NCI-H524 (cell line): ENCODE measurements around the gene PPM1E.
"Not testable (repeated sequence)": the region's sequence is repeated elsewhere in the genome, so short reads cannot be mapped to it uniquely, and the experiment has no call there.

Experiments used
- DNase-seq, 2 experiments: peaks; one replicate each; lab custom pipeline; 2025; lab: John Stamatoyannopoulos, UW

Gene PPM1E

DNA sequence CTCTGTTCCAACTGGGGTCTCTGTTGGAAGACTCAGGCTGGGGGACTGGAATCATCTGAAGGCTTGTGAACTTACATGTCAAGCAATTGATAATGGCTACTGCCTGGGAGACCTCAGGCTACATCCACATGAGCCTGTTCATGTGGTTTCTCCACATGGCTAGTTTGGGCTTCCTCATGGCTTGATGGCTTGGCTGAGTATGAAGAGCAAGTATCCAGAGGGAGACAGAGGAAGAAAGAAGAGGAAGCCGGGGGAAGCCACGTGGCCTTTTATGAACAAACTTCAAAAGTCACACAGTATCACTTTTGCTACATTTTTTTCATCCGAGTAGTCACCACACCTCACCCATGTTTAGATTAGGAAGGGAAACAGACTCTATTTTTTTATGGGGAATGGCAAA lies 192.2 kb downstream of the PPM1E start:
- no peak for DNase-seq

DNA sequence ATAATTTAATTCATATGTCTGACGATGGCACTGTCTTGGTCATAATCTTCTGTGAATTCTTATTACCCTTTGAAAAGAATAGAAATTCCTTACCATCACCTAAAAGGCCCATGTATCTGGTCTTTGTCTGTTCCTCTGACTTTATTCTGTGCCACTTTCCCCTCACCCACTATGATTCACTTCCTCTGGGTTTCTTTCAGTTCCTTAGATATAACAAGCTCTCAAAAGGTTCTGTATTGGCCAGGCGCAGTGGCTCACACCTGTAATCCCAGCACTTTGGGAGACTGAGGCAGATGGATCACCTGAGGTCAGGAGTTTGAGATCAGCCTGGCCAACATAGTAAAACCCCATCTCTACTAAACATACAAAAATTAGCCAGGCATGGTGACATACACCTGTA lies 198.7 kb downstream of the PPM1E start:
- not testable (repeated sequence) for DNase-seq

DNA sequence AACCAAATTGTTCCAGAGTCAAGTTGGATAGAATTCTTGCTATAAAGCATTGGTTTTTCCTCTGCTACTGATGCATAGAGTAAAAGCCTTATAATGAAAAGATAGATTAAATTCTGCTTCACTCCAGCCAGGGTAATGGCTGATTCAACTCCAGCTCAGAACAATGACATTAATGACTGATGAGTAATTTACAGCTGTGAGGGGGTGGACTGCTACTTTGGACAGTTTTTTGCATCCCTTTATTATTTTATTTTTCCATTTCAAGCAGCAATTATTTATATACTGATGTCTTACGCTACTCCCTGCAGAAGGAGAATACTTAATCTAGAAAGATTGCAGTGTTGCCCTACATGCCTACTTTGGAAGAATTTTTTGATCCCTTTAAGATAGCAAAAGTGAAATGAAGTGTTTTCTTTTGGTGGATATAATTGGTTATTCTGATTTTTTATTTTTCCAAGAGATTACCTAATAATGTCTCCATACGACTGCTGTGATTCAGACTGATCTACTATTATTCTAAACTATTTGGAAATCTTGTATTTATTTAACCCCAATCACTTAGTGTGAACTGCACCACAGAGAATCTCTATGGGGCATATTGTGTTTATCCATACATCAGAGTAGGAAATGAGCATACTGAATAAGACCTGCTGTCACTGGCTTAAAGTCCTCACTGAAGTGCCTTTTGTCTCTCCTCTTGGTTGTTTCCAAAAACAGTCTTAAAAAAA lies 201.5 kb downstream of the PPM1E start:
- no peak for DNase-seq

DNA sequence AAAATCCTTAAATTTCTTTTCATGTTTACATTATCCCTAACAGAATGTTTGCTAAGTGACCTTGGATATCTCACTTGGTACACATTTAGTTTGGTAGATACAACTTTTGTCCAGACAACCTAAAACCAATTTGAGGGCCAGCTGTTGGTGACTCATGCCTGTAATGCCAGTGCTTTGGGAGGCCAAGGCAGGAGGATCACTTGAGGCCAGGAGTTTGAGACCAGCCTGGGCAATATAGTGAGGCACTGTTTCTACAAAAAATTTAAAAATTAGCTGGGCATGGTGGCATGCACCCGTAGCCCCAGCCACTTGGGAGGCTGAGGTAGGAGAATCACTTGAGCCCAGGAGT lies 202.0 kb downstream of the PPM1E start:
- DNase-seq, result not testable (repeated sequence)

DNA sequence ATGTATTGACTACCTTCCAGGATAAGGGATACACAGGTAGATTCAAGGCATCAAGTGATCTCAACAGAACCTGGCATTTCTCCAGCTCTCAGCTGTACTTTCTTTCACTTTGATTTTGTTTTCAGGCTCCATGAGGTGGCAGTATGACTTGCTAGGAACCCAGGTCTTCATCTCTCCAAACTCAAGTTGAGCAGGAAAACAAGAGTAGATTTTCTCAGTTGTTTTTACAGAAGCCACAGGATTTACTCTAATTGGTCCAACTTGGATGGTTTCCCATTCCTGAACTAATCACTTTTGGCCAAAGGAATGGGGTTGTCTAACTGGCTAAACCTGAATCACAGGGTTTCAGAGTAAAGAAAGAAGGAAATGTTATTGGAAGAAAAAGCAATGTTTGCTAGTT lies 204.4 kb downstream of the PPM1E start:
- DNase-seq, result peak in 1 of 2 experiments; percentile 20

DNA sequence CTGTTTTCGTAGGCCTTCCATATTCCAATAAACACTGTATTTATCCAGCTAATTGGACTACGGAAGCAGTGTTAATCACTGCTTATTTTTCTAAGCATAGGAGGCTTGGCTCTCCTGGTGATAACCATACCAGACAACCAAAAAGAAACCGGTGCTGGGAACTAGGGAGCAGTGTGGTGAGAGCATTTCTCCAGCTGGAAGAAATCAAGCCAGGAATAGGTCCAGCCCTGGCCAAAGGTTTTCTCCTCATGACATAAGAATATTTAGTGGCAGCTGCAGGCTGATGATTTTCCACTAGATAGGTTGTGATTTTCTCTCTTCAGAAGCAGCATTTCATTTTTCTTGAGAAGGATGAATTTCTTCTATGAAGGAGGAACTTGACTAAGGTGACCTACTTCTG lies 209.6 kb downstream of the PPM1E start:
- no peak for DNase-seq

DNA sequence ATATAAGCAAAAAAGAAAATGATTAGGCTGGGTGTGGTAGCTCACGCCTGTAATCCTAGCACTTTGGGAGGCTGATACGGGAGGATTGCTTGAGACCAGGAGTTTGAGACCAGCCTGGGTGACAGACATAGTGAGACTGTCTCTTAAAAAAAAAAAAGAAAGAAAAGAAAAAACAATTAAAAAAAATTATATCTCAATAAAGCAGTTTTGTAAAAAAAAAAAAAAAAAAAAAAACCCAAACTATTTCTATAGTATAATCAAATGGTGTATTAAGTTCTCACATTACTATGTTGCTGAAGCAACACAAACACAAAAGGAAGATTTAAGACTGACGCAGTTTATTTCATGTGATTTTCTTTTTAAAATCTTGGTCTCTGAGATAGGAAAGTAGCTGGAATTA lies 210.6 kb downstream of the PPM1E start:
- no peak for DNase-seq

DNA sequence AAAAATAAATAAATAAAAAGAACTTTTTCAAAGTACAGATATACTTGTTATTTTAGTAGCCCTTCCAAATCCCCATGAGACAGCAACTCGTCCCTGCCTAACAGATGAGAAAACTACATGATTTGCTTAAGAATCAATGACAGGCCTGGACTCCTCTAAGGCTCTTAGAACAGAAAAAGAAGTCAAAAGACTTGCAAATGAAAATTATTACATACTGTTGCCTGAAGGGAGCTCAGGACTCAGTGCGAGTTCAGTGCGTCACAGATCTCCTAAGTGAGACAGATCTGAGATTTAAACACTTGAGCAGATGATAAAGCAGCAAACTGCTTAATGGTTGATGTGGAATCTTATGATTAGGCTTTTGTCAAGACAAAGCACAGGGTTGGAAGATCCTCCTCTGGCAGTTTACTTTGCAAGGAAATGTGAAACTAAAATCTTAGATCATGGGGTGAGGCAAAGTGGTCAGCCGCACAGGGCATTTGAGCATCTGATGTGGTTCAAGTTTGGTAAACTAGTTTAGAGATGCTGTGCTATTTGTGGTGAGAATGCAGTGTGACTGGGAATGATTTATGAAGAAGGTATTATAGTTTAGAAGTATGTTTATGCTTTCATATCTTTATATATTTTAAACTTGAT lies 212.9 kb downstream of the PPM1E start:
- DNase-seq, result no peak

DNA sequence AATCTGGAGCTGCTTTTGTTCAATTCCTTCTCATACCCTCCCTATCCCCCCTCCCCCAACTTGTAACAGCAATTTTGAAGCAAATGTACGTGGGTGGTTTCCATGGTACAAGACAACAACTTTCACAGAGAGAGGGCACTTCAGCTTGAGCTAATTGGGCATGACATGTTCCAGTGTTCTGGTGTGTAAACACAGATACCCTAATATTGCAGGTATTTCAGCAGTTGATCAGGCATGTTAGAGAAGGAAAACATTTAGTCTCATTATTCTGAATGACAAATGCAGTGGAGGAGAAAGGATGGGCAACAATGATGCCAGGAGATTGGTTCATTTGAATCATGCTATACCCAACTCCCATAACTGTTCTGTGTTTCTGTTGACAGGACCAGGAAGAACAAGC lies 213.5 kb downstream of the PPM1E start:
- no peak for DNase-seq

DNA sequence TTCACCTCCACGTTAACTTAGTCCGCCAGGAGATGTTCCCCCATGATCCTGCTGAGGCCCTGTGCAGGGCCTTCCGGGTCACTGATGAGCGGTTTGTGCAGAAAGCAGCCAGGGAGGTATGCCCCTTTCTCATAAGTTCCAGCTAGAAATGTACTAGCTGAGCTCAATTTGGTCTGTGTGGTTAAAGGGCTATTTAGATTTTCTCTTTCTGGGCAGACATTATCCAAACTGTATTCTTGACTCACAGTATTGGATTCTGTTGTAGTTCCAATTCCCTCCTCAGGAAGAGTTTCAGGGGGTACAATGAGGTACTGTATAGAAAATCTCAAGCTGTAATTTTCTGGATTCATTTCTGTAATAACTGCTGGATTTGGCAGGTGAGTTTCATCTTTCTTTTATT lies 214.0 kb downstream of the PPM1E start:
- no peak for DNase-seq

DNA sequence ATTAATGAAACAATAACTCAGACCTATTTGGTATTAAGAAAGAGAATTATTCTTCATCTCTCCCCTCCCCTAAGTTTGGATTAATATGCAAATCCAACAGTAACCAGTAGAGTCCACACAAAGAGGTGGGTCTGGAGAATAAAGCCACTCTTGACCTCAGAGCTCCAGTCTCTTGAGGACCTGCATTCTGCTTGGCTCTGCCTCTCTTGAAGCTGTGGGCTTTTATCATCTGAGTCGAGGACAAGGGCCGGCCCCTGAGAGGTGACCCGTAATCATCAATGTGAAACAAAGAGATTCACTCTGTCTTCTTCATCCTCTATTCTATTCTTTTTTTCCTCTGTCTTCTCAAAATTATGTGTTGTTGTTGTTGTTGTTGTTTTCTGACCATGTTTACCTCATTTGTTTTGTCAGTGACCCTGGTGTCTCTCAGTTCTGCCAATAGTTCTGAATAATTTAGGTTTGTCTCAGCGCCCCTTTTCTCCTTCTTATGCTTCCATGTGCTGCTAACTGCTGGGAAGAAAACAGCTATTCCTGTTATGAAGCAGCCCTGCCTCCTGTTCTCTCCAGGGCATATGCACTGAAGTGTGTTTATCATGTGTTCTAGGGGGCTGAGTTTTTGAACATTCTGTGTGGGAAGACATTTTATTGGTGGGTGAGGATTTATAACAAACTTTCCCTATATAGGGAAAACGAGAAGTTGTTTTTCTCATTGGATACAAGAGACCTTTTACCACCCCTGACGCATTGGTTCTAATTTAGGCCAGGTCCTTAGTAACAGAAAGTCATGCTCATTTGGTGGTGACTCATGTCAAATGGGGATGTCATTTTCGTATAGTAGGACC lies 215.2 kb downstream of the PPM1E start:
- no peak for DNase-seq

DNA sequence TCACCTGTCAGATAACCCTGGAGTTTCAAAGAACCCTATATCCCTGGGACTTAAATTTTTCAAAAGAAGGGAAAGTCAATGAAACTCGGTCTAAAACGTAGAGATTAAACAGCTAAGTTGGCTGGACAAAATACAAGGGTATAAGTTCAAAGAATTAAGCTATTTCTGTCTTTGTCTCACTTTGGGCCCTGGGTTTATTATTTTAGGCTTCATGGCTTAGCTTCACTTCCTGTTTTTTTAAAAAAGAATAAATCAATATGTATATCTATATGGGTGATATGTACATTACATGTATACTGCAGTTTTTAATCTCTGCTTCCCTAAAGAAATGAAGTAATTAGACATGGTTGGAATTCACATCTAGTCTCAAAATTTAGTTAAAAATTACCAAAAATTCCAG lies 218.7 kb downstream of the PPM1E start:
- DNase-seq, result no peak

DNA sequence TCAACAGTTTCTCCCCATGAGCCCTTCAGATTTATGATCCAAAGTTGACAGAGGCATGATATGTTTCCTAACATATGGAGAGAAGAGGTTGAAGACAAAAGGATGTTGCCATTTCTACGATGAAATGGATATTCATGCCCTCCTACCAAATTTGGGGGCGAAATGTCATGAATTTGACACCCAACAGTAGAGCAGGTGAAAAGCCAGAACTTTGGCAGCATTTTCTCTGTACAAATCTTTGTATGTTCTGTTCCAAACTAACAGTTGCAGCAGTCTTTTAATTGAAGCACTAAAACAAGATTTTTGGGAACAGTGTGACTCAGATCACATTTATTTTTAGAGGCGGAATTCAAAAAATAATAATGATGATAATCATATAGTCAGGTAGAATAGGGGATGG lies 220.9 kb downstream of the PPM1E start:
- DNase-seq, result no peak

DNA sequence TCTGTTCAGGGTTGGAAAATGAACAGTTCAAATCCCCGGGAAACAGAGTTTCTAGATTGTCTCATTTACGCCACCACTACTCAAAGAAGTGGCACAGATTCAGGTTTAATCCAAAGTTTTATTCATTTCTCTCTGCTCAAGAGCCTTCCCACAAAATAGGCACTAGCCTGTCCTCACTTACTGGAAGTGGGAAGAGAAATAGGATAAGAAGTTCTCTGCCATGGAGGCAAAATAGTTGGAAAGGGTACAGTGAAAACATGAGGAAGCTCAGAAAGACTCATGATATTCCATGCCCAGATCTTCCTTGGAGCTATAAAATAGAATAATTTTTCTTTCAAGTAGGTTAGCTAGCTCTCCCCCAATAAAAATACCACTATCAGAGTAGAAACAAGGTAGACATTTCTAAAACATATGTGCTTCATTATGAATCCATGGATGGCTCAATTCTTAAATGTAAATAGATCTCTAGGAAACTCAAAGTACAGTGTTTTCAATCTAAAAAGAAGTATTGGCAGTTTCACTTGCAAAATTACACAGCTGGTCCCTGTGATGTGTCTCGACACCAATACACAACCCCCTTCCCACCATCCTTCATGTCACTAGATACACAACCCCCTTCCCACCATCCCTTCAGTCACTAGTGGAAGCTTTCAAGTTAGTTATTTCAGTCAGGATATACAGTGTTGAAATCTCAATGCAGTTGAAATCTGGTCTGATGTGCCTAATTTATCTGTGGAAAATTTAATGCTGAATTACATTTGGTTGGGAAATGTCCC lies 225.2 kb downstream of the PPM1E start:
- DNase-seq, result no peak

DNA sequence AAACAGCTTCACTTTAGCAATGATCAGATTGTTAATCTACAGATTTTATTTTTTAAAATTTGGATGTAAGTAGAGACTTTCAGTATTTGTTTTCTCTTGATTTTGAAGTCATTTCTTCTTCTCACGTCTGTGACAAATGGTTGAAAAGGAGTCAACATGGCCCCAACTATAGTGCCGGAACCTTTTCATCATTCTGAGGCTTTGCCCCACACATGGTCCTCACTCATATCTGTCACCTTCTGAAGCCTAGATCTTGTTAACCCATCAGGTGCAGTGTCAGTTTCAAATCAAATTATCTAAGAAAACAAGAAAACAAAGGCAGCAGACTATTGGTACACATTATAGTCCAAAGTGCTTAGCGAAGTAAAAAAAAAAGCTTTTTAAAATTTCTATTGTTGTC lies 227.0 kb downstream of the PPM1E start:
- DNase-seq, result no peak

DNA sequence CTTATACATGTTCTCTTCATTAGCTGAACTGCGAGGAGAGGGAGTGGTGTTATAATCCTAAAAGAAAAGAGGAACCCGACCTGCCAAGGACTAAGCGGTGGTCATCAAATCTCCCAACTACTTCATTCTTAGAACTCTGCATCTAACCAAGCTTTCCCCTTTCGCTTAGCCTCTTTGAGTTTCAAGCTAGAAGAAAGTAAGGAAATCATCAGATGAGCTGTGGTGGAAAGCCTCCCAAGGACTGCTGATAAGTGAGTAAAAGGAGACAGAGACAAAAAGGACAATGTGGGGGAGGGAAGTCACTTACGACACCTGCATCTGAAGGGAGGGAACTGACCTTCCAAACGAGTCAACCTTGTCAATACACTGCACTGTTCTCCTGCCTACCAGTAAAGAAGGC lies 229.7 kb downstream of the PPM1E start:
- no peak for DNase-seq

DNA sequence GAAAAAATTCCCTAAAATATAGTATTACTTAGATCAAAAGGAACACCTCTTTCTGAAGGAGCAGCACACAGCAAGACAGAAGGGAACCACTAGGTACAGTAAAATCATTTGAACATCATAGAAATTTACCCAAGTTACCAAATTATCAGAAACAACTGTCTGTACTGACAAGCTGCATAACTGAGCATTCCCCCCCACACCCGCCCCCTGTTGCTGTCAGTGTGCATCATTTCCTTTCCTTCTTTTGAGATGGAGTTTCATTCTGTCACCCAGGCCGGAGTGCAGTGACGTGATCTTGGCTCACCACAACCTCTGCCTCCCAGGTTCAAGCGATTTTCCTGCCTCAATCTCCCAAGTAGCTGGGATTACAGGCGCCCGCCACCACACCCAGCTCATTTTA lies 230.3 kb downstream of the PPM1E start:
- no peak for DNase-seq

DNA sequence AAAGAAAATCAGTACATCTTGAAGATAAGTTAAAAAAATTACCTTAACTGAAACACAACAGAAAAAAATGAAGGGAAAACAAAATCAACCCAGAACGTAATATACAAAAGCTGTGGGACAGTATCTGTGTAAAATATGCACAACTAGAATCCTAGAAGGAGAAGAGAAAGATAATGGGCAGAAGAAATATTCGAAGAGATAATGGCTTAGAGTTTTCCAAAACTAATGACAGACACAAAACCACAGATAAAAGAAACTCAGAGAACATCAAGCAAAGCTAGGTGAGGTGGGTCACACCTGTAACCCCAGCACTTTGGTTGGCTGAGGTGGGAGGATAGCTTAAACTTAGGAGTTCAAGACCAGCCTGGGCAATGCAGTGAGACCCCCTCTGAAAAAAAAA lies 234.0 kb downstream of the PPM1E start:
- no peak for DNase-seq

DNA sequence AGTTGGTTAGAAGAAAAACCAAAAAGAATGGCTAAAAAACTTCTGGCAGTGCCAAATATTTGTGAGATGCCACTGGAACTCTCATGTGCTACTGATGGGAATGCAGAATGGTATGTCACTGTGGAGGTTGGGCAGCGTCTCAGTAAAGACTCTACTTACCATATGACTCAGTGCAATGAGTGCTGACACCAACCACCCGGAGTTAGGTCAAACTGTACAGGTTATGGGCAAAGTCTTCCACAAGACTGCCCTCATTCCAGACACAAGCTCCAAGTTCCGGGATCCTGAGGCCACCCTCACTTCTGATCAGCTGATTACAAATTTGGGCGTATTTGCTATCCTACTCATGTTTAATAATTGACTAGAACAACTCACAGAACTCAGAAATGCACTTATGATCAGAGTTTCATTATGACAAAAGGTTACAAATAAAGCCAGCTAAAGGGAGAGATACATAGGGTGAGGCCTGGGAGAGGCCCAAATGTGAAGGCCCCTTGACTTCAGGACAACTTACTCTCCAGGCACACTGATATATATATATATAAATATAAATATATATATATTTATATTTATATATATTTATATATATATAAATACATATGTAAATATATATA lies 236.2 kb downstream of the PPM1E start:
- DNase-seq, result no peak

DNA sequence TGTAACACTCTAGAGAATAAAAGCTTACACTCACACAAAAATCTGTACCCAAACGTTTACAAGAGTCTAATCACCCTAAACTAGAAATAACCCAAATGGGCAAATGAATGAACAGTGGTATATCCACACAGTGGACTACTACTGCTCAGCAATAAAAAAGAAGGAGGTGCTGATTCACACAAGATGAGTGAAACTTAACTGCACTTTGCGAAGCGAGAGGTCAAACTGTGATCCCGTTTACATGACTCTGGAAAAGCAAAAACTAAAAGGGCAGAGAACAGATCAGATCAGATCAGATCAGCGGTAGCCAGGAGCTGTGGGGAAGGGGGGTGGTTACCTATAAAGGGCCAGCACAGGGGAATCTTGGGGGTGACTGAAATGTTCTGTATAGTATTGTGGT lies 237.7 kb downstream of the PPM1E start:
- no peak for DNase-seq

DNA sequence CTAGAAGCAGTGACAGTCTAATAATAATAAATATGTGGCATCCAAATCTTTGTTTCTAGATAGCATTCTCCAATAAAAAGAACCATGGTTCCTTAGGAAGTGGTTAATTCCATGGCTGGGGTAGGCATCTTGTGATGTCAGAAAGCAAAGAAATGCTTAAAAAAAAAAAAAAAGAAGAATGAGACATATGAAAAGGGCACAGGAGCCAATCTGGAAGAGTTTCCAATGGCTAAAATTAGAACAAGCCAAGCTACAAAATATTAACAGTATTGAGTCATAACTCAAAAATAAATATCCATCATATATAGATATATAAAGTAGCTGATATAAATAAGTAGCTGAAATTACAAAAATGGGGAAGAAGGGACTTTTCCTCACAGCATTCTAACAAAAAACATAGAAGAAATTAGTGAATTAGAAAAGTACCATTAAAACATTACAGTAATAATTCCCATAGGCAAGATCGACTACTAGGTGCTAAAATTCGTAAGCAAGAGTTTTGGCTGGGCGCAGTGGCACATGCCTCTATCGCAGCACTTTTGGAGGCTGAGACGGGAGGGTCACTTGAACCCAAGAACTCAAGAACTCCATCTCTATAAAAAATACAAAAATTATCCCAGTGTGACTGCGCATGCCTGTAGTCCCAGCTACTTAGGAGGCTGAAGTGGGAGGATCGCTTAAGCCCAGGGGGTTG lies 239.7 kb downstream of the PPM1E start:
- no peak for DNase-seq
